ENCODE measurements around the gene VPREB3. TPM values are rescaled to one million over a fixed set of nuclear protein-coding genes. Genes with fewer than 3 reads are reported as not detected.

The VPREB3 gene
- total RNA-seq, 5 donors from 2014 or later (not counting 1 experiment from before 2014, with no cell fraction given), result 1.5 to 2.6 (median 1.7) TPM; not detected in 1

- Histone ChIP-seq H3K4me1 (ENCODE audit: control insufficient read depth in 1 of 2, extremely low read depth in 1 of 2, insufficient read depth in 2 of 2, low read length in 2 of 2) (peaks cover 25 to 78% of the 10 kb centered on the region in 2 experiments), H3K4me3 (ENCODE audit: control insufficient read depth in 1 of 2, extremely low read depth in 1 of 2, low read length in 1 of 2) (peak within 1 kb of the TSS; percentile 74 to 81), H3K27me3 (replicated peaks in 1 of 2; ENCODE audit: control insufficient read depth in 2 of 2, extremely low read depth in 1 of 2, insufficient read depth in 2 of 2, low read length in 1 of 2) (peaks cover 0 to 12% of the 10 kb centered on the region in 2 experiments), H3K27ac (ENCODE audit: low read length) (peak within 1 kb of the TSS; percentile 13), H3K36me3 (ENCODE audit: control insufficient read depth in 2 of 2, extremely low read depth in 1 of 2, insufficient read depth in 1 of 2, low read length in 1 of 2) (peaks cover 2 to 3% of the 10 kb centered on the region in 2 donors), H3K9me3 (no peaks in the 10 kb centered on the region)
- ATAC-seq (replicated peaks in 1 of 4) (peak; percentile 67 to 80 (median 76)), DNase-seq (peak; percentile 46 to 79 (median 66))
- peak within 1 kb of the TSS; percentile 46 to 75 for H3K27ac Mint-ChIP-seq
- H3K27me3 Mint-ChIP-seq, result no peaks in the 10 kb centered on the region
- WGBS (ENCODE audit: insufficient coverage), result 2% methylated on average over 55 of the region's 63 CpGs
- peak within 1 kb of the TSS; percentile 78 to 84 (median 82) for H3K4me3 Mint-ChIP-seq
- H3K9me3 Mint-ChIP-seq, result no peaks in the 10 kb centered on the region
- ChIA-PET CTCF (interaction anchor here (0.6 to 1.2 kb wide), 2 partner anchors 16 to 17 kb away, joined by 3 to 5 read pairs; partner anchors contain the start of gene ZNF70 (in 1 of the 2)), POLR2A (no interaction called here)
- peaks cover 40 to 61% (median 46%) of the 10 kb centered on the region in 3 donors for H3K4me1 Mint-ChIP-seq
- no peaks in the 10 kb centered on the region for H3K36me3 Mint-ChIP-seq
These were observed 13.7 kb upstream of the VPREB3 start, which contains the start of gene CHCHD10 for GRCh38 chr22:23767673-23768548. Gene CHCHD10 (minus strand): TSS chr22:23767972. CDS start chr22:23767874, 98 bp downstream.

GRCh38 chr22:23767303-23767672 lies 13.1 kb upstream of the VPREB3 start:
- Histone ChIP-seq H3K36me3 (ENCODE audit: control insufficient read depth in 2 of 2, extremely low read depth in 1 of 2, insufficient read depth in 1 of 2, low read length in 1 of 2) (peaks cover 2 to 3% of the 10 kb centered on the region in 2 donors), H3K4me1 (ENCODE audit: control insufficient read depth in 1 of 2, extremely low read depth in 1 of 2, insufficient read depth in 2 of 2, low read length in 2 of 2) (peaks cover 24 to 80% of the 10 kb centered on the region in 2 experiments), H3K9me3 (no peaks in the 10 kb centered on the region), H3K27ac (ENCODE audit: low read length) (no peak overlapping the region), H3K4me3 (ENCODE audit: control insufficient read depth in 1 of 2, extremely low read depth in 1 of 2, low read length in 1 of 2) (peak overlapping the region; percentile 74 to 81), H3K27me3 (replicated peaks in 1 of 2; ENCODE audit: control insufficient read depth in 2 of 2, extremely low read depth in 1 of 2, insufficient read depth in 2 of 2, low read length in 1 of 2) (peaks cover 0 to 9% of the 10 kb centered on the region in 2 experiments)
- Mint-ChIP-seq H3K27me3 (no peaks in the 10 kb centered on the region), H3K9me3 (no peaks in the 10 kb centered on the region), H3K36me3 (no peaks in the 10 kb centered on the region), H3K4me3 (peak overlapping the region; percentile 72 to 82 (median 78)), H3K4me1 (peaks cover 43 to 65% (median 50%) of the 10 kb centered on the region in 3 donors), H3K27ac (peak overlapping the region in 1 of 2 donors; percentile 64)
- CTCF ChIA-PET, result interaction anchor here (0.5 to 1.2 kb wide), 6 partner anchors 10 to 128 kb away, joined by 3 to 7 read pairs (median 4); partner anchors contain the start of gene ZNF70 (in 1 of the 2)
- no peak for DNase-seq
- ATAC-seq (replicated peaks in 1 of 4), result no peak
- POLR2A ChIA-PET, result no interaction called here
- 9% methylated on average over 26 of the region's 27 CpGs for WGBS (ENCODE audit: insufficient coverage)

GRCh38 chr22:23764899-23765881 lies 11.0 kb upstream of the VPREB3 start:
- Mint-ChIP-seq H3K4me1 (peaks cover 28 to 53% (median 42%) of the 10 kb centered on the region in 3 donors), H3K36me3 (no peaks in the 10 kb centered on the region), H3K27ac (peak overlapping the region in 1 of 2 donors; percentile 72), H3K9me3 (no peaks in the 10 kb centered on the region), H3K4me3 (peak overlapping the region; percentile 25 to 56 (median 47)), H3K27me3 (no peaks in the 10 kb centered on the region)
- DNase-seq (no peak), ATAC-seq (replicated peaks in 1 of 4) (no peak)
- ChIA-PET POLR2A (no interaction called here), CTCF (no interaction called here)
- H3K9me3 ChIP-seq, result no peaks in the 10 kb centered on the region
- peaks cover 2 to 3% of the 10 kb centered on the region in 2 donors for H3K36me3 ChIP-seq (ENCODE audit: control insufficient read depth in 2 of 2, extremely low read depth in 1 of 2, insufficient read depth in 1 of 2, low read length in 1 of 2)
- no peak overlapping the region for H3K27ac ChIP-seq (ENCODE audit: low read length)
- H3K4me1 ChIP-seq (ENCODE audit: control insufficient read depth in 1 of 2, extremely low read depth in 1 of 2, insufficient read depth in 2 of 2, low read length in 2 of 2), result peaks cover 18 to 60% of the 10 kb centered on the region in 2 experiments
- H3K4me3 ChIP-seq (ENCODE audit: control insufficient read depth in 1 of 2, extremely low read depth in 1 of 2, low read length in 1 of 2), result no peak overlapping the region
- WGBS (ENCODE audit: insufficient coverage), result 97% methylated on average over 8 of the region's 9 CpGs
- H3K27me3 ChIP-seq (replicated peaks in 1 of 2; ENCODE audit: control insufficient read depth in 2 of 2, extremely low read depth in 1 of 2, insufficient read depth in 2 of 2, low read length in 1 of 2), result peaks cover 0 to 7% of the 10 kb centered on the region in 2 experiments

GRCh38 chr22:23763954-23764353 lies 9.7 kb upstream of the VPREB3 start:
- ChIA-PET POLR2A (no interaction called here), CTCF (no interaction called here)
- H3K27me3 Mint-ChIP-seq, result no peaks in the 10 kb centered on the region
- Histone ChIP-seq H3K9me3 (no peaks in the 10 kb centered on the region), H3K36me3 (ENCODE audit: control insufficient read depth in 2 of 2, extremely low read depth in 1 of 2, insufficient read depth in 1 of 2, low read length in 1 of 2) (peaks cover 2 to 3% of the 10 kb centered on the region in 2 donors), H3K4me1 (ENCODE audit: control insufficient read depth in 1 of 2, extremely low read depth in 1 of 2, insufficient read depth in 2 of 2, low read length in 2 of 2) (peaks cover 18 to 59% of the 10 kb centered on the region in 2 experiments), H3K27me3 (replicated peaks in 1 of 2; ENCODE audit: control insufficient read depth in 2 of 2, extremely low read depth in 1 of 2, insufficient read depth in 2 of 2, low read length in 1 of 2) (peaks cover 0 to 1% of the 10 kb centered on the region in 2 experiments), H3K4me3 (ENCODE audit: control insufficient read depth in 1 of 2, extremely low read depth in 1 of 2, low read length in 1 of 2) (peak overlapping the region; percentile 43 to 44), H3K27ac (ENCODE audit: low read length) (no peak overlapping the region)
- no peaks in the 10 kb centered on the region for H3K36me3 Mint-ChIP-seq
- peaks cover 28 to 49% (median 42%) of the 10 kb centered on the region in 3 donors for H3K4me1 Mint-ChIP-seq
- no peak for DNase-seq
- no peak for ATAC-seq (replicated peaks in 1 of 4)
- no peaks in the 10 kb centered on the region for H3K9me3 Mint-ChIP-seq
- 66% methylated on average over 3 of the region's 7 CpGs for WGBS (ENCODE audit: insufficient coverage)
- peak overlapping the region; percentile 63 to 90 for H3K27ac Mint-ChIP-seq
- H3K4me3 Mint-ChIP-seq, result peak overlapping the region; percentile 64 to 84 (median 71)

GRCh38 chr22:23763579-23763945 lies 9.3 kb upstream of the VPREB3 start:
- Histone ChIP-seq H3K27me3 (replicated peaks in 1 of 2; ENCODE audit: control insufficient read depth in 2 of 2, extremely low read depth in 1 of 2, insufficient read depth in 2 of 2, low read length in 1 of 2) (no peaks in the 10 kb centered on the region), H3K4me3 (ENCODE audit: control insufficient read depth in 1 of 2, extremely low read depth in 1 of 2, low read length in 1 of 2) (peak overlapping the region; percentile 43 to 44), H3K36me3 (ENCODE audit: control insufficient read depth in 2 of 2, extremely low read depth in 1 of 2, insufficient read depth in 1 of 2, low read length in 1 of 2) (peaks cover 2 to 3% of the 10 kb centered on the region in 2 donors), H3K4me1 (ENCODE audit: control insufficient read depth in 1 of 2, extremely low read depth in 1 of 2, insufficient read depth in 2 of 2, low read length in 2 of 2) (peaks cover 18 to 57% of the 10 kb centered on the region in 2 experiments), H3K27ac (ENCODE audit: low read length) (no peak overlapping the region), H3K9me3 (no peaks in the 10 kb centered on the region)
- peaks cover 28 to 49% (median 42%) of the 10 kb centered on the region in 3 donors for H3K4me1 Mint-ChIP-seq
- CTCF ChIA-PET, result interaction anchor here in 1 of 2 donors (0.5 kb wide), 1 partner anchor 155 kb away, joined by 3 read pairs; no protein-coding TSS in a partner anchor
- ATAC-seq (replicated peaks in 1 of 4) (peak; percentile 52 to 67 (median 62)), DNase-seq (peak in 19 of 35 experiments; percentile 28 to 64 (median 44))
- no peaks in the 10 kb centered on the region for H3K27me3 Mint-ChIP-seq
- H3K27ac Mint-ChIP-seq, result peak overlapping the region; percentile 63 to 90
- WGBS (ENCODE audit: insufficient coverage), result 19% methylated on average over 15 of the region's 17 CpGs
- no peaks in the 10 kb centered on the region for H3K9me3 Mint-ChIP-seq
- peak overlapping the region; percentile 64 to 84 (median 71) for H3K4me3 Mint-ChIP-seq
- POLR2A ChIA-PET, result no interaction called here
- no peaks in the 10 kb centered on the region for H3K36me3 Mint-ChIP-seq
